ENCODE data around the gene TNFAIP8. TPM values are rescaled to one million over a fixed set of nuclear protein-coding genes. Genes with fewer than 3 reads are reported as not detected.
A peak's percentile ranks its signal among the peaks of the same experiment; 100 is the strongest.
"Not testable (repeated sequence)": the region's sequence is repeated elsewhere in the genome, so short reads cannot be mapped to it uniquely, and the experiment has no call there.

The TNFAIP8 gene
- total and polyA plus RNA-seq, 9 of the 15 experiments (the other 6 are each of a cell fraction or from before 2014, with no cell fraction given), result 29.9 to 52.2 (median 44.8) TPM

DNA sequence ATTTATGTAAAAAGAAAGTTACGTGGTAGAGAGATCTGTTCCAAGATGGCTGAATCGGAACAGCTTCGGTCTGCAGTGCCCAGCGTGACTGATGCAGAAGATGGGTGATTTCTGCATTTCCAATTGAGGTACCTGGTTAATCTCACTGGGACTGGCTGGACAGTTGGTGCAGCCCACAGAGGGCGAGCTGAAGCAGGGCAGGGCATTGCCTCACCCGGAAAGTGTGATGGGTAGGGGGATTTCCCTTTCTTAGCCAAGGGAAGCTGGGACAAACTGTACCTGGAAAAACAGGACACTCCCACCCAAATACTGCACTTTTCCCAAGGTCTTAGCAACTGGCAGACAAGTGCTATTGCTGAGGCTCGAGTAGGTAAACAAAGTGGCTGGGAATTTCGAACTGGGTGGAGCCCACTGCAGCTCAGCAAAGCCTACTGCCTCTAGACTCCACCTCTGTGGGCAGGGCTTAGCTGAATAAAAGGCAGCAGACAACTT lies 83.4 kb downstream of the TNFAIP8 start (continued):
- TF ChIP-seq SLC30A9 (CRISPR knock-in tag; IDR thresholded peaks at IDR 0.05), result no peak
- 0 out of 2 replicates have a peak, but pooled peaks have one; percentile 35 for TF ChIP-seq NFRKB (IDR thresholded peaks at IDR 0.05; ENCODE audit: low read depth)

DNA sequence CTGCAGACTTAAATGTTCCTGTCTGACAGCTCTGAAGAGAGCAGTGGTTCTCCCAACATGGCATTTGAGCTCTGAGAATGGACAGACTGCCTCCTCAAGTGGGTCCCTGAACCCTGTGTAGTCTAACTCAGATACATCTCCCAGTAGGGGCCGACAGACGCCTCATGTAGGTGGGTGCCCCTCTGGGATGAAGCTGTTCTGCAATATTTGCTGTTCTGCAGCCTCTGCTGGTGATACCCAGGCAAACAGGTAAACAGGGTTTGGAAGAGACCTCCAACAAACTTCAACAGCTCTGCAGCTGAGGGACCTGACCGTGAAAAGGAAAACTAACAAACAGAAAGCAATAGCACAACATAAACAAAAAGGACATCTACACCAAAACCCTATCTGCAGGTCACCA lies 83.8 kb downstream of the TNFAIP8 start:
- H3K9ac ChIP-seq (ENCODE audit: insufficient read depth in 1 of 2, low read depth in 2 of 2, low read length in 2 of 2); CTCF ChIA-PET (ENCODE audit: low intra/inter-chr PET ratio); BruUV-seq (replicated peaks); in situ Hi-C loops (cut with MboI); H3K9me3 ChIP-seq (replicated peaks; ENCODE audit: control insufficient read depth, insufficient read depth, low read depth, low read length); H3K4me3 ChIP-seq; H4K20me1 ChIP-seq (replicated peaks; ENCODE audit: control insufficient read depth, insufficient read depth, low read length); H3K79me2 ChIP-seq (ENCODE audit: control insufficient read depth, insufficient read depth, low read length); H3K36me3 ChIP-seq (ENCODE audit: control insufficient read depth, insufficient read depth, low read length); FAIRE-seq; H3K27ac ChIP-seq (ENCODE audit: extremely low read depth, low read depth, low read length); DNase-seq (ENCODE audit: extremely low read depth in 1 of 4, low spot score in 3 of 4); H3K9me1 ChIP-seq (ENCODE audit: control insufficient read depth, insufficient read depth, low read length); H3K27me3 ChIP-seq (ENCODE audit: control insufficient read depth in 2 of 2, insufficient read depth in 2 of 2, low read length in 2 of 2): not testable (repeated sequence)
- Histone ChIP-seq H3K4me2 (ENCODE audit: insufficient read depth, low read length) (peak overlapping the region; percentile 80; the same call in 1 of the 2 replicates), H2AFZ (ENCODE audit: low read depth, low read length) (peak overlapping the region; percentile 92; the same call in 1 of the 2 replicates), H3K4me1 (replicated peaks in 1 of 2; ENCODE audit: control insufficient read depth in 2 of 2, insufficient read depth in 2 of 2, low read length in 2 of 2) (peaks cover 0 to 15% of the 10 kb centered on the region in 2 experiments; a peak in 4 of 5 replicates)
- ATAC-seq, result peak; percentile 28
- 44% methylated on average over 3 of the region's 3 CpGs for WGBS (ENCODE audit: insufficient coverage, low coverage, missing lambda C conversion rate)
- intact Hi-C loops (cut with micrococcal nuclease), result loop anchor here (10.0 kb wide), 1 partner anchor 305 kb away; no protein-coding TSS in a partner anchor
- POLR2A ChIA-PET, result interaction anchor here (0.5 to 0.7 kb wide), 2 partner anchors 119 to 252 kb away, joined by 3 read pairs; no protein-coding TSS in a partner anchor

DNA sequence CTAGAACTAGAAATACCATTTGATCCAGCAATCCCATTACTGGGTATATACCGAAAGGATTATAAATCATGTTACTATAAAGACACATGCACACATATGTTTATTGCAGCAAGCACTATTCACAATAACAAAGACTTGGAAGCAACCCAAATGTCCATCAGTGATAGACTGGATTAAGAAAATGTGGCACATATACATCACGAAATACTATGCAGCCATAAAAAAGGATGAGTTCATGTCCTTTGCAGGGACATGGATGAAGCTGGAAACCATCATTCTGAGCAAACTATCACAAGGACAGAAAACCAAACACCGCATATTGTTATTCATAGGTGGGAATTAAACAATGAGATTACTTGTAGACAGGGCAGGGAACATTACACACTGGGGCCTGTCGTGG lies 88.8 kb downstream of the TNFAIP8 start:
- CTCF ChIA-PET (ENCODE audit: low intra/inter-chr PET ratio); POLR2A ChIA-PET; H3K4me1 ChIP-seq (replicated peaks in 1 of 2; ENCODE audit: control insufficient read depth in 2 of 2, insufficient read depth in 2 of 2, low read length in 2 of 2); in situ Hi-C loops (cut with MboI); H3K4me2 ChIP-seq (ENCODE audit: insufficient read depth, low read length); H3K36me3 ChIP-seq (ENCODE audit: control insufficient read depth, insufficient read depth, low read length); BruUV-seq (replicated peaks); H4K20me1 ChIP-seq (replicated peaks; ENCODE audit: control insufficient read depth, insufficient read depth, low read length); H2AFZ ChIP-seq (ENCODE audit: low read depth, low read length); H3K9me3 ChIP-seq (replicated peaks; ENCODE audit: control insufficient read depth, insufficient read depth, low read depth, low read length); FAIRE-seq; H3K4me3 ChIP-seq; intact Hi-C loops (cut with micrococcal nuclease); H3K9ac ChIP-seq (ENCODE audit: insufficient read depth in 1 of 2, low read depth in 2 of 2, low read length in 2 of 2); H3K9me1 ChIP-seq (ENCODE audit: control insufficient read depth, insufficient read depth, low read length); H3K27ac ChIP-seq (ENCODE audit: extremely low read depth, low read depth, low read length); H3K79me2 ChIP-seq (ENCODE audit: control insufficient read depth, insufficient read depth, low read length); H3K27me3 ChIP-seq (ENCODE audit: control insufficient read depth in 2 of 2, insufficient read depth in 2 of 2, low read length in 2 of 2); DNase-seq (ENCODE audit: extremely low read depth in 1 of 4, low spot score in 3 of 4); ATAC-seq: not testable (repeated sequence)
- WGBS (ENCODE audit: insufficient coverage, low coverage, missing lambda C conversion rate), result 36% methylated on average over 4 of the region's 4 CpGs
- peak; percentile 77 for TF ChIP-seq ZNF146 (CRISPR knock-in tag; IDR thresholded peaks at IDR 0.05; ENCODE audit: unreplicated experiment)
